Psoas muscle (tissue), 8 donors: ENCODE results near the gene TRRAP. TPM values are rescaled to one million over a fixed set of nuclear protein-coding genes. Genes with fewer than 3 reads are reported as not detected.

ENCODE experiments used
- ATAC-seq, 4 donors: fragments of 200-7000 bp; cut with Tn5 transposase; one replicate each; pipeline ENCODE4 v1.9.1; 2020; ENCODE audit warnings: moderate library complexity in 3 of 4, mild to moderate bottlenecking in 2 of 4
- DNase-seq, 2 donors: peaks; one replicate each; pipeline ENCODE4 v3.0.0-alpha.2; 2020
- H3K27ac ChIP-seq: fragments of 200-600 bp; one replicate; pipeline ENCODE4 v1.8.0; 2022
- H3K27me3 ChIP-seq, 3 donors: fragments of 200-600 bp in 1 of 3; one replicate each; pipeline versions ENCODE4 v1.6.1 to v1.8.0; 2013 to 2022; ENCODE audit warnings: low read length in 2 of 3, mild to moderate bottlenecking in 2 of 3, moderate library complexity in 1 of 3; ENCODE audit not compliant: insufficient read depth in 3 of 3
- H3K36me3 ChIP-seq, 2 donors: fragments of 200-600 bp in 1 of 2; one replicate each; pipeline versions ENCODE4 v1.6.1 to v1.8.0; 2013 to 2022; ENCODE audit warnings: low read depth in 1 of 2, mild to moderate bottlenecking in 1 of 2, moderate library complexity in 1 of 2; ENCODE audit not compliant: insufficient read depth in 1 of 2
- H3K4me1 ChIP-seq: fragments of 200-600 bp; one replicate; pipeline ENCODE4 v1.8.0; 2022
- H3K4me3 ChIP-seq: fragments of 200-600 bp; one replicate; pipeline ENCODE4 v1.8.0; 2022; ENCODE audit warnings: mild to moderate bottlenecking
- H3K9me3 ChIP-seq: fragments of 200-600 bp; one replicate; pipeline ENCODE4 v1.8.0; 2022
- CTCF ChIP-seq: fragments of 200-600 bp; IDR thresholded peaks from one replicate; pipeline ENCODE4 v1.8.0; 2022; ENCODE audit warnings: antibody characterized with exemption
- WGBS, 3 donors: extraction: QIAGEN DNeasy Blood & Tissue Kit; methylation state at CpG; one replicate each; pipeline versions ENCODE4 v1.1.6 to v1.1.7; 2013; 5-methylcytosine and 5-hydroxymethylcytosine counted together
- intact Hi-C, 2 donors: fragments of 100-400 bp; cut with DNase I; formaldehyde crosslinking; loops; one replicate each; pipeline versions ENCODE4 v1.11.0 to v1.14.2; 2022
- polyA plus RNA-seq, 3 donors: library from polyadenylated mRNA; stranded (reverse); fragments of 200-250 nt; gene quantifications; one replicate each; pipeline ENCODE4 v1.2.3, GENCODE V29; 2013
- total RNA-seq, 4 donors: library from RNA; stranded (reverse); fragmentation: NEBNext Ultra II Directional in 2 of 4; extraction: Animal tissue kit (Norgen Biotek cat#: 25700) in 2 of 4; gene quantifications; one replicate each; pipeline versions ENCODE4 v1.2.1 to v1.2.4, GENCODE V29; 2021 to 2023
- donor health status: healthy with polysubstance abuse.
- donor health status: DM: no; HTN: no; CAD: no; lungs with moderate emphysema.
- donor health status: Bipolar disorder and iron deficiency.
- donor health status: healthy.
- donor health status: DM: yes; HTN: yes; CAD: no.
- donor health status: DM: no; HTN: no; CAD: no.
- donor health status: DM: no; HTN: no; CAD: no.
- donor health status: DM: yes; HTN: yes; CAD: no.

Gene TRRAP
- total and polyA plus RNA-seq, 7 donors = 3.8 to 21.3 (median 13.3) TPM

GRCh38 chr7:98869027-98869596, 9.2 kb upstream of the TRRAP start:
- WGBS, 3 donors = 23 to 30% (median 28%) methylated on average over 22 to 25 of the region's 25 CpGs
- no peak overlapping the region for H3K27ac ChIP-seq
- intact Hi-C loops = no loop called here
- peak in 1 of 2 donors; percentile 23 for DNase-seq
- no peak for TF ChIP-seq CTCF
- peak in 1 of 4 donors; percentile 6 for ATAC-seq
- H3K4me1 ChIP-seq = no peaks in the 10 kb centered on the region
- H3K9me3 ChIP-seq = no peaks in the 10 kb centered on the region
- peaks cover 0 to 39% (median 7%) of the 10 kb centered on the region in 3 donors for H3K27me3 ChIP-seq
- no peaks in the 10 kb centered on the region for H3K36me3 ChIP-seq
- peak overlapping the region; percentile 47 for H3K4me3 ChIP-seq

GRCh38 chr7:98869597-98870120, 8.7 kb upstream of the TRRAP start, which contains the start of gene TMEM130:
Gene TMEM130 (minus strand): TSS chr7:98870014. CDS start chr7:98869861, 153 bp downstream.
- Histone ChIP-seq H3K4me1 (no peaks in the 10 kb centered on the region), H3K36me3 (no peaks in the 10 kb centered on the region), H3K27ac (no peak within 1 kb of the TSS), H3K4me3 (peak within 1 kb of the TSS; percentile 47), H3K27me3 (peaks cover 0 to 39% (median 7%) of the 10 kb centered on the region in 3 donors), H3K9me3 (no peaks in the 10 kb centered on the region)
- intact Hi-C loops = no loop called here
- ATAC-seq = peak in 1 of 4 donors; percentile 28
- DNase-seq = peak in 1 of 2 donors; percentile 34
- 1 to 3% (median 1%) methylated on average over 12 to 69 of the region's 69 CpGs for WGBS, 3 donors
- no peak for TF ChIP-seq CTCF

DNA sequence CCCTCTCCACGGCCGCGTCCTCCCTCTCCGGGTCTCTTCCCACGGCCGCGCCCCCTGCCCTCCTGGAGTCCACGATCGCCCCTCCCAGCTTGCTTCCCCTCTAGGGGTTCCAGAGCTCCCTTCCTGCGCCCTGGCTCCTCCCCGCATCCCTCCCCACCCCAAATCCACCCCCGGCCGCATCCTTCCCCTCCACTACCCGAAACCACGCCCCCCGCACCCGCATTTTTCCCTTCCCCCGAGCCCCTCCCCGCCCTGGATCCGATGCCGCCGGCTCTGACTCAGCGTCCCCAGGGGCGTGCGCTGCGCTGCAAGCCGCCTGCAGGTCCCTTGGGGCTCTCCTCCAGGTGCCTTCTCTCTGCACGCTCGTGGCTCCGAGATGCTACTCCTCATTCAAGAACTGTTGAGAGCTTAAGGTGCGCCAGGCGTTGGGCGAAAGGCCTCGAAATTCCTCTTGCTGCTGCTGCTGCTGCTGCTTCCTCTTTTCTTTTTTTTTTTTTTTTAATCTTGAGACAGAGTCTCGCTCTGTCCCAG, 8.1 kb upstream of the TRRAP start:
- Histone ChIP-seq H3K27me3 (peaks cover 0 to 39% (median 7%) of the 10 kb centered on the region in 3 donors), H3K27ac (no peak overlapping the region)
- ATAC-seq = peak in 1 of 4 donors; percentile 58

DNA sequence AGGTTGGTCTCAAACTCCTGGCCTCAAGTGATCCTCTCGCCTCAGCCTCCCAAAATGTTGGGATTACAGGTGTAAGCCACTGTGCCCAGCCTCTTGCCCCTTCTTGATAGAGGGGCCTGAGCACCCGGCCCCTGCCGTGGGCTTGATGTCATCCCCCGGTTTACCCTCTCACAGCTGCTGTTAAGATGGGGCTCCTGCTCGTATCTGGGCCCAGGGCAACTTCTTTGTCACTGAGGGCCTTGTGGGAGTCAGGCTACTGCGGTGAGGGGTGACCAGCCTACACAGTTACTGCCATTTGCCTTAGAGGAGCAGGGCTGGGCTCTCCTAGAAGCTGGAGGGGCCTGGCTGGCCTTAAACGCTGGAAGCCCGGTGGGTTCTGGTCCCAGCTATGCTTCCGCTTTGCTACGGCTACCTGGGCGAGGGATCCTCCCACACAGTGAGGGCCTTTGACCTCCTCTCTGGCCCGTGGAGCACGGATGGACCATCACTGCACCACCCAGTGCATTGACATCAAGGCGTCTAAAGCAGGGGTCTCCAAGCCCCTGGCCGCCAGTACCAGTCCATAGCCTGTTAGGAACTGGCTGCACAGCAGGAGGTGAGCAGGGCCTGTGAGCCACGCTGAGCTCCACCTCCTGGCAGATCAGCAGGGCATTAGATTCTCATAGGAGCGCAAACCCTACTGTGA, 7.4 kb upstream of the TRRAP start:
- H3K4me1 ChIP-seq = no peaks in the 10 kb centered on the region
- H3K27me3 ChIP-seq = peaks cover 0 to 39% (median 7%) of the 10 kb centered on the region in 3 donors
- 85 to 88% (median 86%) methylated on average over 17 of the region's 17 CpGs for WGBS, 3 donors
- intact Hi-C loops = no loop called here
- H3K9me3 ChIP-seq = no peaks in the 10 kb centered on the region
- H3K4me3 ChIP-seq = peak overlapping the region; percentile 47
- no peak for TF ChIP-seq CTCF
- ATAC-seq (no peak), DNase-seq (no peak)
- no peaks in the 10 kb centered on the region for H3K36me3 ChIP-seq
- no peak overlapping the region for H3K27ac ChIP-seq

More for the DNA sequence above, 8.1 kb upstream of the TRRAP start:
- no peaks in the 10 kb centered on the region for H3K9me3 ChIP-seq
- H3K36me3 ChIP-seq = no peaks in the 10 kb centered on the region
- WGBS, 3 donors = 2 to 5% (median 2%) methylated on average over 26 to 35 of the region's 35 CpGs
- intact Hi-C loops = no loop called here
- H3K4me3 ChIP-seq = peak overlapping the region; percentile 47
- peak; percentile 56 to 70 for DNase-seq
- H3K4me1 ChIP-seq = no peaks in the 10 kb centered on the region
- TF ChIP-seq CTCF = no peak
